GM18511 (cell line): Measurements from ENCODE around the gene ZNF598.
"Not testable (repeated sequence)": the region's sequence is repeated elsewhere in the genome, so short reads cannot be mapped to it uniquely, and the experiment has no call there.

Experiments used
- ATAC-seq: cut with Tn5 transposase; IDR thresholded peaks from one replicate; pipeline ENCODE4 v1.9.1; 2021; ENCODE audit warnings: mild to moderate bottlenecking, moderate library complexity; ENCODE audit not compliant: unreplicated experiment

The ZNF598 gene

DNA sequence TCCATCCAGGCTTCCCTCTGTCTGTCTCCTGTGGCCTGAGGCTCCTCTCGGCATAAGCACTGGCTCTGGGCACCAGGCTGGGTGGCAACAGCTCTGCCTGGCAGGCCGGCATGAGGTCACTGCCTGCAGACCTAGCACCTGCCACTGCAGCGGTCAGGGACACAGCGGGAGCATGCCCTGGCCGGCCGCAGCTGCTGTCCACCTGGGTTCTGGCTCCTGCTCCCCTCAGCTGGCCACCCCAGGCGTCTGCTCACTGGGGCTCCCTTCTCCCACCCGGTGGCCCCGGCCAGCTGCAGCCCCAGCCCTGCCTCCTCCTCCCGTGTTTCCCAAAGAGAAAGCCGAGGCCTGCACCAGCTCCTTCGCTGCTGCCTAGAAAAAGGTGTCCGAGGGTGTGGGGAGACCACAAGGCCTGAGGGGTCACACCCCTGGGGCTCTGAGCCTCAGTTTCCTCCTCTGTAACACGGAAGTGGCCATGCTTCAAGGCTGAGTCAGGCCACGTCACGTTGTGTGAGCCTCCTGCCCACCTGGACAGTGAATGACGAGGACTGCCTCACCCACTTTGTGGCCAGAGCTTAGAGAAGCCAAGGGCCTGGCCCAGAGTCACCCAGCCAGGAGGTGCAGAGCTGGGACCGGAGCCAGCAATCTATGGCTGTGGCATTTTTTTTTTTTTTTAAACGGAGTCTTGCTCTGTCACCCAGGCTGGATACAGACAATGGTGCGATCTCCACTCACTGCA lies 31.3 kb upstream of the ZNF598 start:
- ATAC-seq = no peak

DNA sequence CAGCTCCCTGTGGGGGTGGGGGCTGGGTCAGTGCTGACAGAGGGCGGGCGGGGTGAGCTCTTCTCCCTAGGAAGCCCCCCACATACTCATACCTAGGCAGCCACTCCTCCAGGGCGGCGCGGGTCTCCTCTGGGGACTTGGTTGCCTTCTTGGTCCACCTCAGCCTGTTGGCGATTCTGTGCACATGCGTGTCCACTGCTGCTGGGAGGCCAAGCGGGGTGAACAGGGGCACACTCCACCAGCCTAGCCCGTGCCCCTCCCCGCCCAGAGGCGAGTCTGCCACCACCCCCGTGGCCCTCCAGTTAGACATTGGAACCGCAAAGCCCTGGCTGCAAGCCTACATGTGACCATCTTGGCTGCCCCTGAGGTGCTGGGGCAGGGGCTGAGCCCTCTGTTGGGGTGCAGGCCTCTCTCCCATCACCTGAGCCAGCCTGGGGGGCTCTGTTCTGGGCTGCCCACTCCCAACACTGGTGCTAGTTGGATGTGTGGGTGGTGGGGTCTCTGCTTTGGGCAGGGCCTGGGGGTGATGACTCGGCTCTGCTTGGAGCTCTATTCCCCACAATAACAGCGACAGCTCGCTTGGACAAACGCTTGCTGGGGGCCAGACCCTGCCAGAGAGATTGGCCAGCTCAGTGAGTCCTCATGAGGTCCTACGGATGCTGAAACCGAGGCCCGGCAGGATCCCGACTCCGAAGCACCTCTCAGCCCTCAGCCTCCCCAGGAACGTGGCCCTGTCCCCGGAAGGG lies 30.6 kb upstream of the ZNF598 start:
- ATAC-seq = no peak

DNA sequence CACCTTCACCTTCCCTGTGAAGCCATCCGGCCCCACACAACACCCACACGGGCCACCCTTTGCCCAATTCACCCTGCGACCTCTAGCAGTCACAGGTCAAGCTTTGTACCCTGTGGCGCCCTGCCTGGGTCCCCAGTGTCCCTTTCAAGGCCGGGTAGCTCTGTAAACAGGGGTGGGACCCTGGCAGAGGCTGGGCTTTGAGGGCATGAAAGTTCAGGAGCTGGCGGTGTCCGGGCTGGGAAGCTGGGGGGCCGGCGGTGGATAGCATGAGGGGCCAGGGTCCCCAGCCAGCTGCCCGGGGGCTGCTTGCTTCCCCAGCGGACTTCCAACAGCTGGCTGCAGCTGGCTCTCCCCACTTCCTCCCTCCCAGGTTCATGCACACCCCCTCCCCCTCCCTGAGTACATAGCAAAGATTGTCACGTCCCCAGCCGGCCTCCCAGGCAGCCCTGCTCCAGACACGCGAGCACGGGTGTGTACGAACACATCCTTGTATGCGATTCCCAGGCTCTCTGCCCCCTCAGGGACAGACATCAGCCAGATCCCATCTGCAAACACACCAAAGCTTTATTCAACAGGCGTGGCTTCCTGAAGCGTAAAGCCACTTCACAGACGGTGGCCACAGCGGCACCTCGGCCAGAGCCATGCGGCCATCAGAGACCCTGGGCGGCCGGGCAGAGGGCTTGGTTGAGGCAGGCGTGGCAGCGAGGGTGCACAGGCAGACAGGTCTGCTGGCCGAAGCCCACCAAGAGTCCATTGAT lies 29.8 kb upstream of the ZNF598 start:
- ATAC-seq = no peak

DNA sequence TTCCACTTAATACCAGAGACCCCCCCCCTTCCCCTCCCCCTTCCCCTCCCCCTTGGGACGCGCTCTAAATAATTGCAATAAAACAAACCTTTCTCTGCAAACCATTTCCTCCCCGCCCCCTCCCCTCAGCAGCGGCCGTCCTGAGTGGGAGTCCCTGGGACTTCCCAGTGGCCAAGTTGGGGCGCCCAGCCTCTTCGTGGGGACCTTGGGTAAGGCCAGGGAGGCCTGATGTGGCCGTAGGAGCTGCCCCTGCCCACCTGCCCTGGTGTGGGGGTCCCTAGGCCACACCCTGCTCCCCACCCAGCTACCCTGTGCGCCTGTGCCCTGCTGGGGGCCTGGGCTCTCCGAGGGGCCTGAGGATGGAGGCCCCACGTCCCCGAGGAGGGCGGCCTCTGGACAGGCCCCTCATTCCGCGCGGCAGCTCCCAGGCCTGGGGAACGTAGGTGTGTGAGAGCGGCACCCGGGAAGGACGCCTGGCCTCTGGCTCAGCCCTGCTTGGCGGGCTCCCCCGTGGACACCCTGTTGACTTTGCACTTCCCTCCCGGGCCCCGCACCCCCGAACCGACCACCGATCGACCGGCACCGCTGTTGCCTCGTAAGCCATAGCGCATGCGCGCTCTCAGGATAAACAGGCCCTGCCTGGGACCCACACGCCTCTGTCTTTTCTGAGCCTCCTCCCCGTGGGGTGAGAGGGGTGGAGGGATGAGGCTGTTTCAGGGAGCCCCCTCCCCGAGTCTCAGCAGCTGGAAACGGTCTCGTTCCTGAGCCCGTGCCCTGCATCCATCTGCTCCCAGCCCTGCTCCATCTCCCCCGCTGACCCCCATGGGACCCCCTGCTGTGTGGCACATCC lies 29.0 kb upstream of the ZNF598 start:
- no peak for ATAC-seq

DNA sequence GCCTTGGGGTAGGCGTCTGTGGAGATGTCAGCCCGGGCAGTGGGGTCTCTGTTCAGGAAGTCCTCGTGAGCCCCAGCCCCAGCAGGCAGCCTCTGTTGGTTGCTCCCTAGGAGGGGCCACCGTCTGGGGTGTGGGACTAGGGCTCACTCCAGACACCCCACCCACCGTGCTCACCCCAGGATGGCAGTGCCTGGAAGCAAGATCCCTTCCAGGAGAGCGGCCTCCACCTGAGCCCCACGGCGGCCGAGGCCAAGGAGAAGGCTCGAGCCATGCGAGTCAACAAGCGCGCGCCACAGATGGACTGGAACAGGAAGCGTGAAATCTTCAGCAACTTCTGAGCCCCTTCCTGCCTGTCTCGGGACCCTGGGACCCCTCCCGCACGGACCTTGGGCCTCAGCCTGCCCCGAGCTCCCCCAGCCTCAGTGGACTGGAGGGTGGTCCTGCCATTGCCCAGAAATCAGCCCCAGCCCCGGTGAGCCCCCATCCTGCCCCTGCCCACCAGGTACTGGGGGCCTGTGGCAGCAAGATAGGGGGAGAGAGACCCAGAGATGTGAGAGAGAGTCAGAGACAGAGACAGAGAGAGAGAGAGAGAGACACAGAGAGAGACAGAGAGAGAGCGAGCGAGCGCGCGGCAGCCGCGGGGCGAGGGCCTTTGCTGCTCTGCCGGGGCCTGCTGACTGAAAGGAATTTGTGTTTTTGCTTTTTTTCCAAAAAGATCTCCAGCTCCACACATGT lies 28.2 kb upstream of the ZNF598 start:
- ATAC-seq = no peak

DNA sequence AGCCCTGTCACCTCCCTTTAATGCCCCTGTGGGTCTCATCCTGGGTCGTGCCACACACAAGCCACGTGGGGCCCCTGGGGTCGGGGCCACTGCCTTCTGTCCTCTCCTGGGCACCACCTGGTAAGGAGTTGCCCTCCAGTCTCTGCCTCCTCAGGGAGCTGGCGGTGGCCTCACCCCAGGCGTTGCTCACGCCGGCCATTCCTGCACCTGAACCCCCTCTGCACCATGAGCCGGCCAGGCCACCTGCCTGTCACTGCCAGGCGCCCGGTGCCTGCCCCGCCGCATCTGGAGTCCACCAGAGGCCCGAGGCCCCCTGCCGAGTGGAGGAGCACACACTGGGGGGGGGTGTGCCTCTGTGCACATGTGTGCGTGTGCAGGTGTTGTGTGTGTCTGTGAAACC lies 27.5 kb upstream of the ZNF598 start:
- ATAC-seq = no peak

GRCh38 chr16:2036200-2036966 lies 26.8 kb upstream of the ZNF598 start:
- ATAC-seq = no peak

DNA sequence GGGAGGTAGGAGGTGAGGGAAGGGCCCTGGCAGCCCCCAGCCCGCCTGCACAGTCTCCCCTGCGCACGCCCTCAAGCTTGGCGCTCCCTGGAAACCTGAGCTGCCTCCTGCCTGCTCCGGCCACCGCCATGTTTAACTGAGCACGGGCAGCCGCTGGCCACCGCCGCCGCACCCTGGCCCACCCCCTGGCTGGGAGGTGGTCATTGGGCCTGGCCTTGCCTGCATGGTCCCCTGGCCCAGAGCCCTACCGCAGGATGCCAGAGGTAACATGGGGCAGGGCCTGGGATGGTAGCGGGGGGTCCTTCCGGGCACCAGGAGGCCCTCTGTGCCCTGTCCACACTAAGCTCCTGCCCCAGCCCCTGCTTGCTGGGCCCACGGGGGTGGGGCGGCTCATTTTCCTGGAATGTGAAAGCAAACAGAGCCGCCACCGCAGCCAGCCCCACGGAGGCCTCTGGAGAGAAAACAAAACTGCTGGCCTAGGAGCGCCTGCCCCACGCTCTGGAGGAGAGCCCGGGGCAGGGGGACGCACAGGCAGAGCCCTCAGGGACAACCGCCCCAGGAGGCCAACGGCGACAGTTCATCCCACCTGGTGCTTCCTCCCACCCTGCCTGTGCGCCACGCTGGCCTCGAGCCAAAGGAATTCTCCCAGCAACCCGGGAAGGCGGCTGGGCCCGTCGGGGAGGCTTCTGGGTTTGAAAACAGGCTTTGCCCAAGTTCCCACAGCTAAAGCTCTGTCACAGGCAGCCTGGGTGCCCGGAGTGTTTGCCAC lies 26.0 kb upstream of the ZNF598 start:
- no peak for ATAC-seq

DNA sequence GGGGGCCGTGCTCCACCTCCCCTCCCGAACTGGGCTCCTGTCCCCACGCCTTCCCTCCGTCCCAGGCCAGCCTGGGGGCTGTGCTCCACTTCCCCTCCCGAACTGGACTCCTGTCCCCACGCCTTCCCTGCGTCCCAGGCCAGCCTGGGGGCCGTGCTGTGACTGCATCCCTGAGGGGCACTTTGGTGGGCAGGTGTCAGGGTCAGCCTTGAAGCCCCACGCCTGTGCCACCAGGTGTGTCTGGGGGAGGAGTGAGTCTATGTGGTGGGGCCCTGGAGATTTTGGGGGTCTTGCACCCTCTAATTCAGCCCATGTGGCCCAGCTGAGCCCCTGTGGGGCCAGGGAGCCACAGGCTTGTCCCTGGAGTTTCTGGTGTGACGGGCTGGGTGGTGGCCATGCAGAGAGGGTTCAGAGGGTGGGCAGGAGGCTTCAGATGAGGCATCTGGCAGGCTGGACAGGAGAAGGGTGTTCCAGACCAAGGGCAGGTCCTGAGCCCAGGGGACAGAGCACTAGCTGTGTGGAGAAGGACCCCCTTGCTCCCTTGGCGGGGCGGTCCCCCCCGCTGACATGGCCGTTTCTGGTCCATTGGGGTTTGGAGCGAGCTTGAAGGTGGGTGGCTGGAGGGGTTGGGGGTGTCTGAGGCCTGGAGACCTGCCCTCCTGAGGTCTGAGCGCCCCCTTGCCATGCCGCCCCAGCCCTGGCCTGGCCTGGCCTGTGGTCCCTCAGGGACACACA lies 25.2 kb upstream of the ZNF598 start:
- ATAC-seq = no peak

GRCh38 chr16:2033909-2034695 lies 24.5 kb upstream of the ZNF598 start:
- ATAC-seq = not testable (repeated sequence)

GRCh38 chr16:2033057-2033908 lies 23.7 kb upstream of the ZNF598 start:
- ATAC-seq = no peak

DNA sequence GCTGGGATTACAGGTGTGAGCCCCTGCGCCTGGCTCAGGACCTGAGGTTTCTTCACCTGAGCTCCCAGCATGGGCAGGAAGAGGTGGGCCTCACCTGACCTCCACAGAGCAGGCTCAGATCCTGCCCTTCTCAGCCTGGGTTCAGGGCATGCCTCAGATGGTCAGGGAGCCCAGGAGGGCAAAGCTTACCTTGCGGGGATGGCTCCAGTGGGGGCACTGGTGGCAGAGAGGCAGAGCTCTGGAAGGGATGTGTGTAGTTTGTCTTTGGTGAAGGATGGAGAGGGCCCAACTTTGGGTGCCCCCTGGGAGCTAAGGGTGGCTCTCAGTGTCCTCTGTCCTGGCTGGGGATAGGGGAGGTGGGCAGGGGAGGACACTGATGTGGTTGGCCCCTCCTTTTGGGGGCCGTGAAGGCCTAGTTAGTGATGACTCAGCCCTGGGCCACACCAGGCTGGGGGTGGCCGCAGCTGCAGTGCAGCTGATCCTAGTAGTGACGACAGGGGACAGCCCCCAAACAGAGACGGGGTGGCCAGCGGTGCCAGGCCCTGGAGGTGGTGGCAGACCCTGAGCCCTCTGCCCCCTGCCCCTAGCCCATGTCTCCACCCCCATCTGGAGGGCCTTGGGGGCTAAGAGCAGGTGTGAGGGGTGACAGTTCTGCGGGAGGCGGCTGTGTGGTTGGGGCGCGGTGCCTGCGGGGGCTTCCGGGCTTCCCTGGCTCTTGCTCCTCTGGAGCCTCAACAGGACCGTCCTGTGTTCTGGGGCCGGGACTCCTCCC lies 22.9 kb upstream of the ZNF598 start:
- ATAC-seq = no peak

DNA sequence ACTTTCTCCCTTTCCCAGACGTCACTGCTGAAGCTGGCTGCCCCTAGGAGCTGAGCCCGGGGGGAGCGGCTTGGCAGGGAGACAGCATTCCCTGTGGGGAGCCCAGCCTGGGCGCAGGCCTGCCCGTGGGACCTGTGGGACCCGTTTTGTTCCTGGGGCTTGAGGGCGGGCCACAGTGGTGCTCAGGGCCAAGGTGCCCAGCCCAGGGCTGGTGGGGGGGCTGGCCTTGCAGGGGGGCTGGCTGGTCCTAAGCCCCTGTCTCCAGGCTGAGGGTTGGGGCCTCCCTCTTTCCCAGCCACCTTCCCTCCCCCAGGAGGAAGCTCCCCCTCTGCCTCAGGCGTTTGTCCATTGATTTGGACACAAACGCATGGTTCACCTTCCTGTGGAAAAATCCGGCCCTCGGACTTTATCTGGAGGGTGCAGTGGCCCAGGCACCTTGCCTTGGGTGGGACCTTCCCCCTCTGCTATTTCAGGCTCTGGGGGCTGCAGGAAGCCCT lies 21.5 kb upstream of the ZNF598 start:
- ATAC-seq = no peak

DNA sequence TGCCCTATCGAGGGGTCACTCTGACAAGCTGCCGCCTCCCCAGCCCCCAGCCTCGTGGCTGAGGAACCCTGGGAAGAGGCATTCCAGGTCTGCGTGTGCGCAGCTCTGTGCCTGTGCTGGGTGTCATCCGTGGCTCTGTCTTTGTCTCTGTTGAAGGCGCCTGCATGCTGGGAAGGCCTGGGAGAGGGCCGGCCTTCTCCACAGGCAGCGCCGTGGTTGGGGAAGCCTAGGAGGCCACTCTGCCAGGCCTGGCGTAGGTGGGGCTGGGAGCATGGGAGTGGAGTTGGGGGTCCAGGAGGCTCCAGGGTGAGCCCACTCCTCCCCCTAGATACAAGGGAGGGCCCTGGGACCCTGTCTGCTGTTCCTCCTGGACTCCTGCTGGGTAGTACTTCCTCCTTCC lies 20.4 kb upstream of the ZNF598 start:
- no peak for ATAC-seq

DNA sequence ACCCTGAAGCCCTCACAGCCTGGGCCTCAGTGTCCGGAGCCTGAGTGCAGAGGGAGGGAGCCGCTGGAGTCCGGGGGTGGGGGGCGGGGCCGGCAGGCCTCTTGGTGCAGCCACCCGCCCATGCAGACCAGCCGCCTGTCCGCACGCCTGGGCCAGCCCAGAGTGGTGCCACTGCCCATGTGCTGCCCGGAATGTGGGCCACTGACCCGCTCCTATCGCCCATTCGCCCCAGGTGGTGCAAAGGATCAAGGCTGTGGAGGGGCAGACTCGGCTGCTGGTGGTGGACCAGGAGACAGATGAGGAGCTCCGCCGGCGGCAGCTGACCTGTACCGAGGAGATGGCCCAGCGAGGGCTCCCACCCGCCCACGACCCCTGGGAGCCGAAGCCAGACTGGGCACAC lies 19.7 kb upstream of the ZNF598 start:
- no peak for ATAC-seq
